Naive thymus-derived CD4-positive, alpha-beta T cell (primary cell): ENCODE results near the gene SULT1A1. TPM values are rescaled to one million over a fixed set of nuclear protein-coding genes. Genes with fewer than 3 reads are reported as not detected.
"Not testable (repeated sequence)": the region's sequence is repeated elsewhere in the genome, so short reads cannot be mapped to it uniquely, and the experiment has no call there.

Experiments used
- ATAC-seq: fragments of 150-1000 bp; cut with Tn5 transposase; 2 replicates; pipeline ENCODE4 v1.10.0; 2021; ENCODE audit warnings: mild to moderate bottlenecking, moderate library complexity
- CTCF ChIA-PET: fragments of 350-600 bp; sonication (Branson Sonifier 250); formaldehyde crosslinking; loops from one replicate; lab custom pipeline; 2021; ENCODE audit warnings: antibody characterized with exemption; lab: Charles Lee
- POLR2A ChIA-PET: fragments of 350-600 bp; sonication (Branson Sonifier 250); formaldehyde crosslinking; loops from one replicate; lab custom pipeline; 2021; ENCODE audit warnings: antibody characterized with exemption, inconsistent platforms; lab: Charles Lee
- DNase-seq, 9 donors: peaks; one replicate each; pipeline versions ENCODE4 v3.0.0 to v3.0.0-alpha.2; 2020 to 2022; ENCODE audit warnings: mixed read lengths in 1 of 9
- H3K27ac ChIP-seq: one replicate; pipeline ENCODE4 v1.7.0; 2013; ENCODE audit warnings: mild to moderate bottlenecking, low read depth, low read length, moderate library complexity
- H3K27me3 ChIP-seq, 2 donors: one replicate each; pipeline ENCODE4 v1.7.0; 2013; ENCODE audit warnings: low read length in 2 of 2, mild to moderate bottlenecking in 2 of 2, moderate library complexity in 2 of 2; ENCODE audit not compliant: control insufficient read depth in 2 of 2, insufficient read depth in 2 of 2
- H3K36me3 ChIP-seq, 3 experiments: 1 replicate in 2 of 3; 2 replicates in 1 of 3; pipeline ENCODE4 v1.7.0; 2013; ENCODE audit warnings: low read length in 3 of 3, mild to moderate bottlenecking in 3 of 3, moderate library complexity in 1 of 3; ENCODE audit not compliant: insufficient read depth in 3 of 3, control insufficient read depth in 2 of 3
- H3K4me1 ChIP-seq, 2 donors: one replicate each; pipeline ENCODE4 v1.7.0; 2013; ENCODE audit warnings: low read length in 2 of 2, mild to moderate bottlenecking in 2 of 2, moderate library complexity in 1 of 2; ENCODE audit not compliant: control insufficient read depth in 2 of 2, insufficient read depth in 2 of 2
- H3K4me3 ChIP-seq: 2 replicates; pipeline ENCODE4 v1.7.0; 2013; ENCODE audit warnings: mild to moderate bottlenecking, low read length
- H3K9me3 ChIP-seq, 3 experiments: 1 replicate in 2 of 3; 2 replicates in 1 of 3; pipeline ENCODE4 v1.7.0; 2013; ENCODE audit warnings: low read length in 3 of 3; ENCODE audit not compliant: control insufficient read depth in 2 of 3
- H3K27ac Mint-ChIP-seq, 9 donors: one replicate each; pipeline ENCODE4 v1.8.0; 2020 to 2022; ENCODE audit warnings: mixed read lengths in 9 of 9, mild to moderate bottlenecking in 8 of 9, moderate library complexity in 5 of 9, inconsistent platforms in 2 of 9
- H3K27me3 Mint-ChIP-seq, 5 donors: one replicate each; pipeline ENCODE4 v1.8.0; 2021 to 2022; ENCODE audit warnings: mixed read lengths in 5 of 5, mild to moderate bottlenecking in 1 of 5
- H3K36me3 Mint-ChIP-seq, 5 donors: one replicate each; pipeline ENCODE4 v1.8.0; 2020 to 2022; ENCODE audit warnings: mixed read lengths in 5 of 5, mild to moderate bottlenecking in 3 of 5, inconsistent platforms in 1 of 5
- H3K4me1 Mint-ChIP-seq, 7 donors: one replicate each; pipeline ENCODE4 v1.8.0; 2020 to 2022; ENCODE audit warnings: mixed read lengths in 7 of 7, mild to moderate bottlenecking in 3 of 7, inconsistent platforms in 1 of 7
- H3K4me3 Mint-ChIP-seq, 10 donors: one replicate each; pipeline ENCODE4 v1.8.0; 2020 to 2022; ENCODE audit warnings: mild to moderate bottlenecking in 10 of 10, mixed read lengths in 10 of 10, moderate library complexity in 6 of 10, inconsistent platforms in 2 of 10
- H3K9me3 Mint-ChIP-seq, 11 donors: one replicate each; pipeline ENCODE4 v1.8.0; 2020 to 2022; ENCODE audit warnings: mixed read lengths in 11 of 11, mild to moderate bottlenecking in 4 of 11, inconsistent platforms in 1 of 11, moderate library complexity in 1 of 11
- intact Hi-C, 2 donors: fragments of 100-400 bp; cut with micrococcal nuclease; formaldehyde crosslinking; loops; one replicate each; pipeline ENCODE4 v1.15.1; 2023
- polyA plus RNA-seq, 2 donors: library from polyadenylated mRNA; unstranded; fragments of 300-500 nt; fragmentation: Illumina TruSeq; gene quantifications; one replicate each; pipeline ENCODE4 v1.2.3, GENCODE V29; 2021
- total RNA-seq, 6 experiments: library from RNA in 5 of 6; stranded (reverse) in 5 of 6; gene quantifications; 1 replicate in 5 of 6; 2 replicates in 1 of 6; pipeline ENCODE4 v1.2.3 and lab custom pipeline; 2021 to 2026

The SULT1A1 gene
- total and polyA plus RNA-seq, 7 experiments from 2014 or later = 9.2 to 70.8 (median 18.5) TPM

DNA sequence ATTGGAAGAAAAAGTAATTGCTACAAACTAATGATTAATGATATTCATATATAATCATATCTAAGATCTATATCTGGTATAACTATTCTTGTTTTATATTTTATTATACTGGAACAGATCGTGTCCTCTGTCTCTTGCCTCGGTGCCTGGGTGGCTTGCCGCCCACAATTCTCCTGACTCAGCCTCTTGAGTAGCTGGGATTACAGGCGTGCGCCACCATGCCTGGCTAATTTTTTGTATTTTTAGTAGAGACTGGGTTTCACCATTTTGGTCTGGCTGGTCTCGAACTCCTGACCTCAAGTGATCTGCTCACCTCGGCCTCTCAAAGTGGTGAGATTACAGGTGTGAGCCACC is 6.4 kb upstream of the SULT1A1 start:
- ChIA-PET POLR2A (interaction anchor here (0.8 kb wide), 1 partner anchor 61 kb away, joined by 3 read pairs; no protein-coding TSS in a partner anchor), CTCF (interaction anchor here (1.2 kb wide), 1 partner anchor 334 kb away, joined by 4 read pairs; no protein-coding TSS in a partner anchor)
- H3K27ac ChIP-seq, H3K9me3 Mint-ChIP-seq, H3K36me3 ChIP-seq, H3K4me3 ChIP-seq, H3K9me3 ChIP-seq, H3K27me3 ChIP-seq, H3K36me3 Mint-ChIP-seq, H3K27ac Mint-ChIP-seq, H3K4me1 Mint-ChIP-seq, intact Hi-C loops, H3K4me3 Mint-ChIP-seq, DNase-seq, ATAC-seq, H3K4me1 ChIP-seq, H3K27me3 Mint-ChIP-seq: not testable (repeated sequence)

DNA sequence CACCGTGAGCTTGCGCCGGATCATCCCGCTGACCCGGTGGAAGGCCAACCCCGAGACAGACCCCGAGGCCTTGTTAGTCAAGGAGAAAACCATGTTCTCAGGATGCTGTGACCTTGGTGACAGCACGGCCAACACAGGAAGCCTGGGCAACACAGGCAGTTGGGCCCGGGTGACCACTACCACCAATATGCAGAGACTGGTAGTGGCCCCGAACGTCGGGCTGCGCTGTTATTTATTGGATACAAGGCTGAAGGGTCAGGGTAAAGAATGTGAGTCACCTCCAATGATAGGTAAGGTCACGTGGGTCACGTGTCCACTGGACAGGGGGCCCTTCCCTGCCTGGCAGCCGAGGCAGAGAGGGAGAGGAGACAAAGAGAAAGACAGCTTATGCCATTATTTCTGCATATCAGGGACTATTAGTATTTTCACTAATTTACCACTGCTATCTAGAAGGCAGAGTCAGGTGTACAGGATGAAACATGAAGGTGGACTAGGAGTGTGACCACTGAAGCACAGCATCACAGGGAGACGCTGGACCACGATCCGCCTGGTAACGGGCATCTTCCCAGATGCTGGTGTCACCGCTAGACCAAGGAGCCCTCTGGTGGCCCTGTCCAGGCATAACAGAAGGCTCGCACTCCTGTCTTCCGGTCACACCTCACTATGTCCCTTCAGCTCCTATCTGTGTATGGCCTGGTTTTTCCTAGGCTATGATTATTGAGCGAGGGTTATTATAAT is 5.8 kb upstream of the SULT1A1 start:
- H3K9me3 ChIP-seq, H3K36me3 ChIP-seq, H3K4me3 ChIP-seq, H3K9me3 Mint-ChIP-seq, H3K4me3 Mint-ChIP-seq, ATAC-seq, H3K27me3 Mint-ChIP-seq, H3K27ac ChIP-seq, H3K4me1 ChIP-seq, POLR2A ChIA-PET, H3K27me3 ChIP-seq, intact Hi-C loops: not testable (repeated sequence)
- Mint-ChIP-seq H3K36me3 (peaks cover 0 to 10% (median 0%) of the 10 kb centered on the region in 5 donors), H3K4me1 (peaks cover 6 to 11% (median 8%) of the 10 kb centered on the region in 7 donors), H3K27ac (peak overlapping the region in 1 of 9 donors; percentile 29)
- CTCF ChIA-PET = interaction anchor here (1.2 kb wide), 1 partner anchor 333 kb away, joined by 4 read pairs; no protein-coding TSS in a partner anchor
- DNase-seq = peak in 3 of 9 donors; percentile 22 to 27 (median 23)

DNA sequence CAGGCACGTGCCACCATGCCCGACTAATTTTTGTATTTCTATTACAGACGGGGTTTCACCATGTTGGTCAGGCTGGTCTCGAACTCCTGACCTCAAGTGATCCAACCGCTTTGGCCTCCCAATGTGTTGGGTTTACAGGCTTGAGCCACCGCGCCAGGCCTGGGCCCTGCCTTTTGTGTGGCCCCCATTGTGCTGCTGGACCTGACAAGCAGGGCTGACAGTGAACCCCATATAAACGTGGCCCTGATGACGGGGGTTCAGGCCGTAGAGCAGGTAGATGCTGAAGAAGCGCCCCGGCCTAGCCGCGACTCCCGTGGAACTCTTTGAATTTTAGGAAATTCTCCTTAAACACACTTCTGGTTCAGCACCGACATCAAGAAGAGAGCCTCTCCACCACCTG is 4.7 kb upstream of the SULT1A1 start:
- ATAC-seq, intact Hi-C loops, CTCF ChIA-PET, POLR2A ChIA-PET, H3K27me3 ChIP-seq, H3K36me3 ChIP-seq, H3K4me3 ChIP-seq, H3K9me3 ChIP-seq, H3K27me3 Mint-ChIP-seq, H3K27ac Mint-ChIP-seq, H3K4me1 ChIP-seq, H3K27ac ChIP-seq, H3K9me3 Mint-ChIP-seq, DNase-seq, H3K36me3 Mint-ChIP-seq: not testable (repeated sequence)
- H3K4me1 Mint-ChIP-seq = peaks cover 11 to 22% (median 17%) of the 10 kb centered on the region in 7 donors
- peak overlapping the region in 1 of 10 donors; percentile 44 for H3K4me3 Mint-ChIP-seq

DNA sequence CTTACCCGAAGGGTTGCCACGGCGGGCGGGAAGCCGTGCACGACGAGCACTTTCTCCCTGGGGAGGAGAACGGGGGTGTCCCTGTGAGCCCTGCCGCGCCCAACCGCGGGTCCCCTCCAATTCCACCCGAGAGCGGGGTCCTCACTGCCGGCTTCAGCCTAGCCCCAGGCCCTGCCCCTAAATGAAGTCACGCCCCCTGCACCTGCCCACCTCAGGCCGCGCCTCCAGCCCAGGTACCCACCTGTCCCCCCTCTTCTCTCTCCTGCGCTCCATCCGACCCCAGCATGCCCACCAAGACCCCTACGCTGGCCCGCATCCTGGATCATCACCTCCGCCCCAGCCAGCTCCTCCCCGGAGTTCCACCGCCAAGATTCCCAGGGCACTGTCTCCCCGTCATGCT is 4.1 kb upstream of the SULT1A1 start:
- H3K4me3 Mint-ChIP-seq, ATAC-seq, H3K4me1 ChIP-seq, H3K4me3 ChIP-seq, DNase-seq, H3K36me3 Mint-ChIP-seq, H3K27me3 Mint-ChIP-seq, H3K27me3 ChIP-seq, H3K36me3 ChIP-seq, intact Hi-C loops, H3K27ac ChIP-seq, H3K9me3 Mint-ChIP-seq, POLR2A ChIA-PET, H3K9me3 ChIP-seq, H3K27ac Mint-ChIP-seq, CTCF ChIA-PET: not testable (repeated sequence)
- H3K4me1 Mint-ChIP-seq = peaks cover 11 to 26% (median 18%) of the 10 kb centered on the region in 7 donors

DNA sequence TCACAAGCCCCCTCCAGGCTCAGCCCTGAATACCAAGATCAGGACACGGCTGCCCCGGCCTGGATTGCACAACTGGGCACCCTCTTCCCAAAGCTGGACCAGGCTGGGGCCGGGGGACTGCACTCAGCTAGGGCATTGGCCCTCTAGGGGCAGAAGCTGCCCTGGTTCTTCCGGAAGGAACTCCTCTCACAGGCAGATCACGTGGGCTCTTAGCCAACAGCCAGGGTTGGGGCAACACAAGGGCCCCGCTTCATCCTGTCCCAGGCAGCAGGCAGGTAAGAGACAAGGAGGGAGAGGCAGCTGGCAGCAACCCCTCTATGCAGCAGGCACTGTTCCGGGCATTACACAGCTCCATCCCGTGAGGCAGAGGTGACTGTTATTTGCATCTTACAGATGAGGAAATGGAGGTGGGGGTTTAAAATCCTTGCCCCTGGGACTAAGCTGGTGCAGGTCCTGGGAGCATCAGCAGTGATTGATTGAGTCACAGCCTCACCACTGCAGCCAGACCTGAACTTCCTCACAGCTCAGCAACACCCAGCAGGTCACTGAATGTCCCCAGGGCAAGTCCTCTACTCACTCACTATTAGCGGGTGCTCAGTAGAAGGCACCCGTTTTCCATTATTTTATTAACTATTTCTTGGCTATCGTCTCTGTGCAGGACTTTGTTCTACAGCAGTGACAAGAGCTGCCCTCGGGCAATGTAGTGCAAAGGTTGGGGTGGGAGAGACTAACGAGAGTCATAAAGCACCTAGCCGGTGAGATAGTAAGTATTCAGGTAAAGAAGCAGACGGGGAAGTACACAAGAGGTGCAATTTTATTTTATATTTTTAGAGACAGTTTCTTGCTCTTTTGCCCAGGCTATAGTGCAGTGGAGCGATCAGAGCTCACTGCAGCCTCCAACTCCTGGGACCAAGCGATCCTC is 2.8 kb upstream of the SULT1A1 start:
- H3K4me3 ChIP-seq, H3K27ac ChIP-seq, H3K4me3 Mint-ChIP-seq, CTCF ChIA-PET, H3K27me3 ChIP-seq, DNase-seq, H3K36me3 Mint-ChIP-seq, H3K9me3 ChIP-seq, H3K9me3 Mint-ChIP-seq, H3K27me3 Mint-ChIP-seq, POLR2A ChIA-PET, H3K4me1 ChIP-seq, H3K36me3 ChIP-seq, intact Hi-C loops, H3K27ac Mint-ChIP-seq: not testable (repeated sequence)
- ATAC-seq = peak; percentile 92
- peaks cover 11 to 27% (median 18%) of the 10 kb centered on the region in 7 donors for H3K4me1 Mint-ChIP-seq

DNA sequence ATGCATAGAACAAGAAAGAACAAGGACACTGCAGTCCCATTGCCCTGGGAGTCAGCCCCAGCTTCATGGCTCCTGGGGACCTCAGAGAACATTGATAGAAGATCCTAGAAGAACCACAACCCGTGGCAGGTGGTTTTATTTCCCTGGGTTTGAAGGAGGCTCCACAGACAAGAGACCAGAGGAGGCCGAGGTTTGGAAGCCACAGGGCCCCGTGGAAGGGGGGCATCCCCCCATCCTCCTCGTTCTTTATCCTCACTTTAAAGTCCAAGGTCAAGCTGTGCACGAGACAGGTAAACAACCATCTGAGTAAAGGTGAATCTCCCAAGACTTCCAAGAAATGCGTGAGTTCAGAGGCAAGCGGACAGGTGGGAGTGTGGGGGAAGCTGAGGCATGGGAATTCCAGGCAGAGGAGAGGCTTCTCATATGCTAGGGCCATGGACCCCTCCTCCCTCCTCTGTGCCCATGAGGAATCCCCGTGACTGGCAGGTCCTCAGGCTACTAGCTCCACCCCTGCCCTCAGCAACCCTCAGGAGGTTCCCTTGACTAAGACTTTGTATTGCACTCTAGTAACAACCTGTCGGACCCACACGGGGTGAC is 849 bp upstream of the SULT1A1 start:
- Mint-ChIP-seq H3K27ac (peak overlapping the region in 7 of 9 donors; percentile 29 to 62 (median 47)), H3K9me3 (no peaks in the 10 kb centered on the region), H3K36me3 (peaks cover 0 to 5% (median 3%) of the 10 kb centered on the region in 5 donors), H3K27me3 (no peaks in the 10 kb centered on the region), H3K4me3 (peak overlapping the region in 5 of 10 donors; percentile 1 to 38 (median 16)), H3K4me1 (peaks cover 10 to 24% (median 14%) of the 10 kb centered on the region in 7 donors)
- Histone ChIP-seq H3K27me3 (no peaks in the 10 kb centered on the region), H3K27ac (no peak overlapping the region), H3K4me3 (no peak overlapping the region), H3K4me1 (peaks cover 0 to 9% of the 10 kb centered on the region in 2 donors), H3K36me3 (no peaks in the 10 kb centered on the region), H3K9me3 (no peaks in the 10 kb centered on the region)
- intact Hi-C loops = no loop called here
- ATAC-seq (no peak), DNase-seq (no peak)
- POLR2A ChIA-PET = interaction anchor here (0.9 to 1.4 kb wide), 3 partner anchors 13 to 16 kb away, joined by 3 to 5 read pairs (median 5); partner anchors contain the start of gene SULT1A2
- CTCF ChIA-PET = no interaction called here
